ENCODE results near the gene BLZF1.
A peak's percentile ranks its signal among the peaks of the same experiment; 100 is the strongest.
"Not testable (repeated sequence)": the region's sequence is repeated elsewhere in the genome, so short reads cannot be mapped to it uniquely, and the experiment has no call there.

BLZF1 gene

DNA sequence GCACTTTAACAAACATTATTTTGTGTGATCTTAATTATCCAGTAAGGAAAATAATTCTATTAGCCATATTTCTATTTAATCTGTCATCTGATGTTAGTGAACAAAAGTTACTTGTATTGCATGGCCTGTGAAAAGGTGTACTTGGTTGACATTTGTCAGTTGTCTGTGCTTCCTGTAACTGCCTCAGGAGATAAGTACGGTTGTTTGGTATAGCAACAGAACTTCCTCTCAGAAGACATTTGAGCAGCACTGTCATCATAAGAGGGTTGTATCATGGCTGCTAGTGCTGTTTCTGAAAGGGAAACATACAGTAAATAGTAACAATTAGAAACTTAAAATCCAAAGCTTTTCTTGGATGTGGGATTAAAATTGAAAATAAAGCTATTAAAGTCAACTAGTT is 3.4 kb downstream of the BLZF1 start:
- intact Hi-C loops (cut with micrococcal nuclease), result loop anchor here (10.0 kb wide), 1 partner anchor 1163 kb away; the partner anchor contains the start of gene GORAB
- Mint-ChIP-seq H3K9me3 (no peaks in the 10 kb centered on the region), H3K4me3 (no peak overlapping the region), H3K36me3 (ENCODE audit: low read depth) (peaks cover 26% of the 10 kb centered on the region), H3K27ac (no peak overlapping the region), H3K4me1 (ENCODE audit: low read depth) (peaks cover 15% of the 10 kb centered on the region), H3K27me3 (no peaks in the 10 kb centered on the region)

DNA sequence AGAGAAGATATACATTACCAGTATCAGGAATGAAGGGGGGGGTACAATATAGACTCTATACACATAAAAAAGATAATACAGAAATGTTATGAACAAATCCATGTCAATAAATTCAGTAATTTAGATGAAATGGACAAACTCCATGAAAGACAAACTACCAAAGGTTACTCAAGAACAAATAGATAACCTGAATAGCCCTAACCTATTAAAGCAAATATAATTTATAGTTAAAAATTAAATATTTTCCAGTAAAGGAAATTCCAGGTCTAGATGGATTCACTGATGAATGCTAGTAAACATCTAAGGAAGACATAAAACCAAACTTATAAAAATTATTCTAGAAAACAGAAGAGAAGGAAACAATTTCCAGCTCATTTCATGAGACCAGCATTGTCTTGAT is 13.2 kb downstream of the BLZF1 start:
- Mint-ChIP-seq H3K4me1 (ENCODE audit: low read depth) (peaks cover 11% of the 10 kb centered on the region), H3K27ac (no peak overlapping the region), H3K36me3 (ENCODE audit: low read depth) (peaks cover 22% of the 10 kb centered on the region), H3K9me3 (no peaks in the 10 kb centered on the region), H3K27me3 (no peaks in the 10 kb centered on the region), H3K4me3 (no peak overlapping the region)
- intact Hi-C loops (cut with micrococcal nuclease), result no loop called here

DNA sequence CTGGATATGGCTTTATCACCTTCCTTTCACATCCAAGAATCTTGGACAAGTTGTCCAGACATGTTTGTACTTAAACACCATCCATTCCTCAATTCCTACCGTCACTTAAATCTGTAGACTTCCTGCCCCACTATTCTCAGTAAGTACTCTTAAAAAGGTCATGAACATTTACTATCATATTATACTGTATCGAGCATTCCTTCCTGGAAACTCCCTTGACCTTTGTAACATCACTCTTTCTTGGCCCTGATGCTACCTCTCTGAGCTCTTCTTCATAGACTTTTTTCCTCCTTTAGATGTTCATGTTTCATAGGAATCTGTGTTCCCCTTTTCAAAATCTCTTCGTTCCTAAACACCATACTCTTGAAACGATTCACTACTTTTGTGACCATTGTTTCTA is 15.5 kb downstream of the BLZF1 start:
- Mint-ChIP-seq H3K36me3 (ENCODE audit: low read depth) (peaks cover 13% of the 10 kb centered on the region), H3K27ac (no peak overlapping the region), H3K27me3 (no peaks in the 10 kb centered on the region), H3K4me3 (no peak overlapping the region), H3K4me1 (ENCODE audit: low read depth) (no peaks in the 10 kb centered on the region), H3K9me3 (no peaks in the 10 kb centered on the region)
- intact Hi-C loops (cut with micrococcal nuclease), result no loop called here

DNA sequence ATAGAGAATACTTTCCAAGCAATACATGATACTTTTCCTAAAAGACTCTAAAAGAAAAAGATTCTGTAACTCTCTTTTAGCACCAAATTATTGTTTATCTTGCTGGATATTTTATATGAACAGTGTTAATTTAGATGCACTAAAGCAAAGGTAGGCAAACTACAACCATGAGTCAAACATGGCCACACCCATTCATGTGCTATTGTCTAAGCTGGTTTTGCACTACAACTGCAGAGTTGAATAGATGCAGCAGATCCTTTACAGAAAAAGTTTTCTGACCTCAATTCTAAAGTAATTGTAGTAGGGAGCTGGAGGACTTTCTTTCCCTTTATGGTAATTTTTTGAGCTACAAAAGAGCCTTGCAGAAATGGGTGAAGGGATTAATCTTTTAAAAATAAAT is 19.4 kb downstream of the BLZF1 start:
- Mint-ChIP-seq H3K9me3 (no peaks in the 10 kb centered on the region), H3K4me1 (ENCODE audit: low read depth) (no peaks in the 10 kb centered on the region), H3K27ac (no peak overlapping the region), H3K36me3 (ENCODE audit: low read depth) (peaks cover 38% of the 10 kb centered on the region), H3K27me3 (no peaks in the 10 kb centered on the region), H3K4me3 (no peak overlapping the region)
- intact Hi-C loops (cut with micrococcal nuclease), result no loop called here

DNA sequence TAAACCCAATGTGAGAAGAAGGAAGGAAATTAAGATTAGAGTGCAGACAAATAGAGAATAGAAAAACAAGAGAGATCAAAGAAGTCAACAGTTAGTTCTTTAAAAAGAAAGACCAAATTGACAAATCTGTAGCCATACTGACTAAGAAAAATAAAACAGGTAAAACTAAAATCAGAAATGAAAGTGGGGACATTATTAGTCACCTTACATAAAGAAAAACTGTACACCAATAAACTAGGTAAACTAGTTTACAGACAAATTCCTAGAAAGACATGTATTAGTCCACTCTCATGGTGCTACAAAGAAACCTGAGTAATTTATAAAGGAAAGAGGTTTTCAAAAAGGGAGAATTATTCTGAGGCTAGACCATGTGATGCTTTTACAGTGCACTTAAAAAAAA is 22.3 kb downstream of the BLZF1 start:
- Mint-ChIP-seq H3K27ac (no peak overlapping the region), H3K9me3 (no peaks in the 10 kb centered on the region), H3K27me3 (no peaks in the 10 kb centered on the region), H3K4me3 (no peak overlapping the region), H3K4me1 (ENCODE audit: low read depth) (no peaks in the 10 kb centered on the region), H3K36me3 (ENCODE audit: low read depth) (peaks cover 58% of the 10 kb centered on the region)
- intact Hi-C loops (cut with micrococcal nuclease), result loop anchor here (10.0 kb wide), 1 partner anchor 154 kb away; no protein-coding TSS in a partner anchor

DNA sequence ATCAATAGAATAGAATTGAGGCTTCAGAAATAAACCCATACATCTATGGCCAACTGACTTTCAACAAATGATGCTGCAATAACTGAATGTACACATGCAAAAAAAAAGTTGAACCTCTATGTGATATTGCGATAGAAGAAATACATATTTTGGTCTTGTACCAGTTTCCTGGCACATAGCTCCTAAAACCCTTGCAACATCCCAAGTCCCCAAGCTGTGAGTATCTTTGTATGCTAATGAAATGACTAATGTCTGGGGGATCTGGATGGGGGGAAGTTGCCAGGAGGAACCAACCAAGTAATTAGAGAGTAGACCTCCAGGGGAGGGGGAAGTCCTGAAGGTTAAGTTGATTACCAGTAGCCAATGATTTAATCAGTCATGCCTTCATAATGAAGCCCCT is 24.4 kb downstream of the BLZF1 start:
- Mint-ChIP-seq H3K27me3 (no peaks in the 10 kb centered on the region), H3K36me3 (ENCODE audit: low read depth) (peaks cover 70% of the 10 kb centered on the region), H3K27ac (no peak overlapping the region), H3K4me3 (no peak overlapping the region), H3K9me3 (no peaks in the 10 kb centered on the region), H3K4me1 (ENCODE audit: low read depth) (no peaks in the 10 kb centered on the region)
- intact Hi-C loops (cut with micrococcal nuclease), result loop anchor here (10.0 kb wide), 1 partner anchor 152 kb away; no protein-coding TSS in a partner anchor

DNA sequence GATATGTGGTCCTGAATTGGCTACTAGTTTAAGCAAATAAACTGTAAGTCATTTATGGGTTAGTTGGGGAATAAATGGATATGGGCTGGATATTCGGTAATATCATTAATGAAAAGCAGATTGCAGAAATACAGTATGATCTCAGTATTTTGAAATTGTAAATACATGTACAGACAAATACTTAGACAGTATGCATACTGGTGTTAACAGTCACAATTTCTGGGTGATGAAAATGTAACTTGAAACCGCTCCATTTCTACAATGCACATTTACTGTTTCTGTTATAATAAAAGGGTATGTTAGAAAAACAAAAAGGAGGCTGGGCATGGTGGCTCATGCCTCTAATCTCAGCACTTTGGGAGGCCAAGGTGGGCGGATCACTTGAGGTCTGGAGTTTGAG is 28.0 kb downstream of the BLZF1 start:
- H3K27me3 Mint-ChIP-seq, result no peaks in the 10 kb centered on the region
- no peak overlapping the region for H3K27ac Mint-ChIP-seq
- H3K36me3 Mint-ChIP-seq (ENCODE audit: low read depth), result peaks cover 47% of the 10 kb centered on the region
- no peaks in the 10 kb centered on the region for H3K4me1 Mint-ChIP-seq (ENCODE audit: low read depth)
- peaks cover 4% of the 10 kb centered on the region for H3K9me3 Mint-ChIP-seq
- no peak overlapping the region for H3K4me3 Mint-ChIP-seq
- intact Hi-C loops (cut with micrococcal nuclease), result loop anchor here (10.0 kb wide), 1 partner anchor 149 kb away; no protein-coding TSS in a partner anchor

DNA sequence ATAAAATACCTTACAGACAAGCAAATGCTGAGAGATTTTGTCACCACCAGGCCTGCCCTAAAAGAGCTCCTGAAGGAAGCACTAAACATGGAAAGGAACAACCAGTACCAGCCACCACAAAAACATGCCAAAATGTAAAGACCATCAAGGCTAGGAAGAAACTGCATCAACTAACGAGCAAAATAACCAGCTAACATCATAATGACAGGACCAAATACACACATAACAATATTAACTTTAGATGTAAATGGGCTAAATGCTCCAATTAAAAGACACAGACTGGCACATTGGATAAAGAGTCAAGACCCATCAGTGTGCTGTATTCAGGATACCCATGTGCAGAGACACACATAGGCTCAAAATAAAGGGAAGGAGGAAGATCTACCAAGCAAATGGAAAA is 34.6 kb downstream of the BLZF1 start:
- intact Hi-C loops (cut with micrococcal nuclease); H3K27me3 Mint-ChIP-seq; H3K4me1 Mint-ChIP-seq (ENCODE audit: low read depth); H3K36me3 Mint-ChIP-seq (ENCODE audit: low read depth); H3K4me3 Mint-ChIP-seq; H3K27ac Mint-ChIP-seq: not testable (repeated sequence)
- peaks cover 66% of the 10 kb centered on the region for H3K9me3 Mint-ChIP-seq

DNA sequence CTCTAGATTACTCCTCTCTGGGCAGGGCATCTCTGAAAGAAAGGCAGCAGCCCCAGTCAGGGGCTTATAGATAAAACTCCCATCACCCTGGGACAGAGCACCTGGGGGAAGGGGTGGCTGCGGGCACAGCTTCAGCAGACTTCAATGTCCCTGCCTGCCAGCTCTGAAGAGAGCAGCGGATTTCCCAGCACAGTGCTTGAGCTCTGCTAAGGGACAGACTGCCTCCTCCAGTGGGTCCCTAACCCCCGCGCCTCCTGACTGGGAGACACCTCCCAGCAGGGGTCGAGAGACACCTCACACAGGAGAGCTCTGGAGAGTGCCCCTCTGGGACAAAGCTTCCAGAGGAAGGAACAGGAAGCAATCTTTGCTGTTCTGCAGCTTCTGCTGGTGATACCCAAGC is 40.3 kb downstream of the BLZF1 start:
- peaks cover 64% of the 10 kb centered on the region for H3K9me3 Mint-ChIP-seq
- H3K4me1 Mint-ChIP-seq (ENCODE audit: low read depth); H3K36me3 Mint-ChIP-seq (ENCODE audit: low read depth); H3K4me3 Mint-ChIP-seq; H3K27ac Mint-ChIP-seq; intact Hi-C loops (cut with micrococcal nuclease); H3K27me3 Mint-ChIP-seq: not testable (repeated sequence)

DNA sequence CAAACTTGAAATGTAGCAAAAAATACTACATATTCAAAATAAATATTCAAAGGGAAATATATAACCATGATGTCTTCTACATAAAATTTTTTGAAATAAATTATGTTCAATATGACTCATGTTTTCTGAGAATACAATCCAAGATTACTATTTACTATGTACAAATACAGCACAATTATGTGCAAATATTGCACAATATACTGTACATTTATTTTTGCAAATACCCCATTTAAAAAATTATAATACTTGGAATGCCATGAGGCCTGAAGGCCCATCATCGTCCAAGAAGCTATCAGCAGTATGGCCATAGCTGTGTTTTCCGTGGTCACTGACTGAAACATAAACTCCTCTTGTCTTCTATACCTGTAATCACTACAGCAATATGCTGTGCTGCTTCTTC is 47.0 kb downstream of the BLZF1 start:
- no peak overlapping the region for H3K27ac Mint-ChIP-seq
- intact Hi-C loops (cut with micrococcal nuclease), result no loop called here
- no peaks in the 10 kb centered on the region for H3K27me3 Mint-ChIP-seq
- no peaks in the 10 kb centered on the region for H3K36me3 Mint-ChIP-seq (ENCODE audit: low read depth)
- no peaks in the 10 kb centered on the region for H3K4me1 Mint-ChIP-seq (ENCODE audit: low read depth)
- H3K9me3 Mint-ChIP-seq, result peaks cover 12% of the 10 kb centered on the region
- no peak overlapping the region for H3K4me3 Mint-ChIP-seq

DNA sequence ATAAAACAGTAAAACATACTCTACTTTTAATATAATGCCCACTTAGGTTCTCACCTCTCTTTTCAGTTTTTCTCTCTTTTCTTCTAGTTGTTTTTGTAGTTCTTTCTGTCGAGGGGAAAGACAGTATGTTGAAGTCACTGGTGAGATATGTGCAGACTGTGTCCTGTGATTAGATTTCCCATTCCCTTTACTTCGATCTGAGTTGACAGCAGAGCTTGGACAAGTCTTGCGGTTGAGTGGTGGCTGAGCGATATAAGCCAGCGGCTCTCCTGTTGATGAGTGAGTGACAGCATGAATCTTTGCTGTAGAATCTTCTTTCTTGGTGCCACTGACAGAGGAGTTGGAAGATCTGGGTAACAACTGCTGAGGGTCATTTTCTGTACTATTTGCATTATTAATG is 53.3 kb downstream of the BLZF1 start:
- intact Hi-C loops (cut with micrococcal nuclease), result no loop called here
- Mint-ChIP-seq H3K9me3 (no peaks in the 10 kb centered on the region), H3K27ac (no peak overlapping the region), H3K4me3 (no peak overlapping the region), H3K36me3 (ENCODE audit: low read depth) (no peaks in the 10 kb centered on the region), H3K27me3 (peaks cover 8% of the 10 kb centered on the region), H3K4me1 (ENCODE audit: low read depth) (no peaks in the 10 kb centered on the region)

DNA sequence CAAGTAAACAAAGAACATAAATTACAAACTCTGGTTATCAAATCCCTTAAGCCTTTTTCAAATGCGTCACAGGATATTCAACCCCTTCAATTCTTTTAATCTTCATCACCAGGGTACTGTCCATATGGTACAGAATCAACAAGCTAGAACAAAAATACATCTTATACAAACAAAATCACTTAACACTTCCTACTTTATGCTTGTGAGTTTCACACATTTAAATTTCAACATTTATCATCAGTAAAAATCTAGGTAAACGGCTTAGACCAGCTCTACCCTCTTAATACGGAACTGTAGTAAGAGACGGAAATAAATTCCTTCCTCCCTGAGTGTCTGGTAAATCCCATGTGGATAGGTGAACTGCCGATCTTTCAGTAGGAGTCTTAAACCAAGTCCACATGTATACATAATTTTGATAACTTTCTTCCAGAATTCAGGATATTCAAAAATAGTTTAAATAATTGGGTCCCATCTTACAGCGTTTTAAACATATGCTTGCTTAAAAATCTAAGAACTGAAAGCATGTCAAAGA is 58.2 kb downstream of the BLZF1 start:
- Mint-ChIP-seq H3K9me3 (no peaks in the 10 kb centered on the region), H3K27me3 (peaks cover 30% of the 10 kb centered on the region), H3K4me3 (no peak overlapping the region), H3K4me1 (ENCODE audit: low read depth) (peaks cover 6% of the 10 kb centered on the region), H3K27ac (no peak overlapping the region), H3K36me3 (ENCODE audit: low read depth) (no peaks in the 10 kb centered on the region)
- intact Hi-C loops (cut with micrococcal nuclease), result no loop called here

DNA sequence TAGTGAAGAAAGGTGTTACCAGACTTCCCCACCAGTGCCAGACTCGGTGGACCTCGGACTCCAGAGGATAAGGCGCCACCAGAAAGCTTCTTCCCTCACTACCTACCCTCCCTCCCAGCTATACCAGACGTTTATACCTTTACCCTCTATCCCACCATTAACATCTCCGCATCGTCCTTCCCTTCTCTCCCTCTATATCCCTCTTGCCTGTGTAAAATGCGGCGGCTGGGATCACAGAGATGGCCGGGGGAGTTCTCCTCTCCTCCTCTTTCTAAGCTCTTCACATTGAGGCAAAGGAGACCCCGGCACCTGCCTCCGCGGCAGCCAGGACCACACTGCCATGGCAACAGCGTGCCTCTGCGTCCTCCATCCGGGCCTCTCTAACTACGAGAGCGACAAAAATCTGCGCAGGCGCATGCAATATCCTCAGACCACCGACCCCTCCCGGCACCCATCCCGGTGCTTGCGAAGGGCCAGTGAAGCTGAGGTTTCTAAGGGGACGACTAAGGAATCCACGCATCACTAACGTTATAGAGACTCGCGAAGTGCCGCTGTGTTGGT is 59.2 kb downstream of the BLZF1 start, which contains the start of gene CCDC181:
Gene CCDC181, minus strand, starts transcription at position 394 of the 561 bp plus-strand sequence. CDS start 2,547 bp downstream, outside the sequence.
- H3K4me3 Mint-ChIP-seq, result peak within 1 kb of the TSS; percentile 55
- intact Hi-C loops (cut with micrococcal nuclease), result no loop called here
- H3K27ac Mint-ChIP-seq, result no peak within 1 kb of the TSS
- peaks cover 30% of the 10 kb centered on the region for H3K27me3 Mint-ChIP-seq
- peaks cover 8% of the 10 kb centered on the region for H3K9me3 Mint-ChIP-seq
- H3K36me3 Mint-ChIP-seq (ENCODE audit: low read depth), result no peaks in the 10 kb centered on the region
- H3K4me1 Mint-ChIP-seq (ENCODE audit: low read depth), result peaks cover 6% of the 10 kb centered on the region

Measured in dendritic cell treated with granulocyte-macrophage colony-stimulating factor and Interleukin-4, amounts not matched to agents 40 ng/mL and 50 ng/mL, for 4 days (primary cell).